K562 treated with DMSO at 1 percent for 4 hours (cell line): ENCODE results near the gene SRSF10. TPM values are rescaled to one million over a fixed set of nuclear protein-coding genes. Genes with fewer than 3 reads are reported as not detected.

ENCODE experiments used
- total RNA-seq: library from RNA; unstranded; fragments of 300-600 nt; gene quantifications from 2 replicates; pipeline ENCODE4 v1.2.3, GENCODE V29; 2022; ENCODE audit not compliant: insufficient read depth

The SRSF10 gene
- 65.2 and 91.6 TPM in 2 replicates for total RNA-seq

GRCh38 chr1:23979881-23980727 lies at the start of gene SRSF10:
SRSF10 (minus strand) TSS chr1:23980327; CDS start chr1:23980255, 72 bp downstream.

GRCh38 chr1:23959461-23960290 lies 20.5 kb downstream of the SRSF10 start, which contains the start of gene PNRC2:
PNRC2 (plus strand) TSS chr1:23959828; CDS start chr1:23961458, 1,630 bp downstream.

Other genes with a start within 250 kb of the SRSF10 start
- 14.8 and 16.6 TPM in 2 replicates for gene ELOA, start 236.9 kb downstream of the SRSF10 start, total RNA-seq
- 140 and 154 TPM in 2 replicates for gene PITHD1, start 201.9 kb downstream of the SRSF10 start, total RNA-seq
- gene LYPLA2, start 189.2 kb downstream of the SRSF10 start, total RNA-seq, result 74.1 and 82.3 TPM in 2 replicates
- 87.8 and 94.9 TPM in 2 replicates for gene GALE, start 179.6 kb downstream of the SRSF10 start, total RNA-seq
- gene HMGCL, start 154.9 kb downstream of the SRSF10 start, total RNA-seq, result 34.6 and 40.8 TPM in 2 replicates
- gene FUCA1, start 112.0 kb downstream of the SRSF10 start, total RNA-seq, result 21.0 and 21.8 TPM in 2 replicates
- gene CNR2, start 67.0 kb downstream of the SRSF10 start, total RNA-seq, result not detected in 2 replicates
- 95.7 and 120 TPM in 2 replicates for gene PNRC2, start 20.5 kb downstream of the SRSF10 start, total RNA-seq
- gene MYOM3, start 131.8 kb upstream of the SRSF10 start, total RNA-seq, result not detected in 2 replicates
- gene IL22RA1, start 162.8 kb upstream of the SRSF10 start, total RNA-seq, result not detected in 2 replicates
- gene IFNLR1, start 207.0 kb upstream of the SRSF10 start, total RNA-seq, result not detected in 2 replicates